ENCODE measurements around the gene CEACAM1. TPM values are rescaled to one million over a fixed set of nuclear protein-coding genes. Genes with fewer than 3 reads are reported as not detected.
"Not testable (repeated sequence)": the region's sequence is repeated elsewhere in the genome, so short reads cannot be mapped to it uniquely, and the experiment has no call there.

The CEACAM1 gene
- total RNA-seq, 1 donor, result not detected

- Histone ChIP-seq H3K9me3 (ENCODE audit: low read depth, low read length) (no peaks in the 10 kb centered on the region), H2AFZ (ENCODE audit: low read length) (no peak overlapping the region), H3K36me3 (ENCODE audit: insufficient read depth, low read length) (no peaks in the 10 kb centered on the region), H3K4me2 (ENCODE audit: insufficient read depth, low read length) (no peak overlapping the region), H3K27ac (ENCODE audit: low read depth, low read length) (no peak overlapping the region), H3K27me3 (ENCODE audit: insufficient read depth, low read length) (peaks cover 14% of the 10 kb centered on the region), H4K20me1 (ENCODE audit: insufficient read depth, low read length) (no peaks in the 10 kb centered on the region), H3K4me1 (ENCODE audit: insufficient read depth, low read length) (no peaks in the 10 kb centered on the region), H3K79me2 (ENCODE audit: insufficient read depth, low read length) (no peaks in the 10 kb centered on the region), H3K4me3 (ENCODE audit: insufficient read depth, low read length) (no peak overlapping the region)
- TF ChIP-seq, protein P1, sequence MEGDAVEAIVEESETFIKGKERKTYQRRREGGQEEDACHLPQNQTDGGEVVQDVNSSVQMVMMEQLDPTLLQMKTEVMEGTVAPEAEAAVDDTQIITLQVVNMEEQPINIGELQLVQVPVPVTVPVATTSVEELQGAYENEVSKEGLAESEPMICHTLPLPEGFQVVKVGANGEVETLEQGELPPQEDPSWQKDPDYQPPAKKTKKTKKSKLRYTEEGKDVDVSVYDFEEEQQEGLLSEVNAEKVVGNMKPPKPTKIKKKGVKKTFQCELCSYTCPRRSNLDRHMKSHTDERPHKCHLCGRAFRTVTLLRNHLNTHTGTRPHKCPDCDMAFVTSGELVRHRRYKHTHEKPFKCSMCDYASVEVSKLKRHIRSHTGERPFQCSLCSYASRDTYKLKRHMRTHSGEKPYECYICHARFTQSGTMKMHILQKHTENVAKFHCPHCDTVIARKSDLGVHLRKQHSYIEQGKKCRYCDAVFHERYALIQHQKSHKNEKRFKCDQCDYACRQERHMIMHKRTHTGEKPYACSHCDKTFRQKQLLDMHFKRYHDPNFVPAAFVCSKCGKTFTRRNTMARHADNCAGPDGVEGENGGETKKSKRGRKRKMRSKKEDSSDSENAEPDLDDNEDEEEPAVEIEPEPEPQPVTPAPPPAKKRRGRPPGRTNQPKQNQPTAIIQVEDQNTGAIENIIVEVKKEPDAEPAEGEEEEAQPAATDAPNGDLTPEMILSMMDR (IDR thresholded peaks at IDR 0.05; ENCODE audit: extremely low read depth, low read depth, low read length), result no peak
- DNase-seq (ENCODE audit: insufficient read length, low spot score, missing footprints), result no peak
Measured at GRCh38 chr19:42494321-42494720, 34.0 kb downstream of the CEACAM1 start.

GRCh38 chr19:42488783-42489521 is 39.3 kb downstream of the CEACAM1 start:
- TF ChIP-seq, protein P1 (IDR thresholded peaks at IDR 0.05; ENCODE audit: extremely low read depth, low read depth, low read length), result no peak
- DNase-seq (ENCODE audit: insufficient read length, low spot score, missing footprints), result no peak
- H3K4me1 ChIP-seq (ENCODE audit: insufficient read depth, low read length), result no peaks in the 10 kb centered on the region
- H3K36me3 ChIP-seq (ENCODE audit: insufficient read depth, low read length), result no peaks in the 10 kb centered on the region
- H3K27me3 ChIP-seq (ENCODE audit: insufficient read depth, low read length), result no peaks in the 10 kb centered on the region
- H3K9me3 ChIP-seq (ENCODE audit: low read depth, low read length), result no peaks in the 10 kb centered on the region
- H3K27ac ChIP-seq (ENCODE audit: low read depth, low read length), result no peak overlapping the region
- no peaks in the 10 kb centered on the region for H3K79me2 ChIP-seq (ENCODE audit: insufficient read depth, low read length)
- H2AFZ ChIP-seq (ENCODE audit: low read length), result no peak overlapping the region
- no peak overlapping the region for H3K4me2 ChIP-seq (ENCODE audit: insufficient read depth, low read length)
- H4K20me1 ChIP-seq (ENCODE audit: insufficient read depth, low read length), result peaks cover 2% of the 10 kb centered on the region
- H3K4me3 ChIP-seq (ENCODE audit: insufficient read depth, low read length), result no peak overlapping the region

DNA sequence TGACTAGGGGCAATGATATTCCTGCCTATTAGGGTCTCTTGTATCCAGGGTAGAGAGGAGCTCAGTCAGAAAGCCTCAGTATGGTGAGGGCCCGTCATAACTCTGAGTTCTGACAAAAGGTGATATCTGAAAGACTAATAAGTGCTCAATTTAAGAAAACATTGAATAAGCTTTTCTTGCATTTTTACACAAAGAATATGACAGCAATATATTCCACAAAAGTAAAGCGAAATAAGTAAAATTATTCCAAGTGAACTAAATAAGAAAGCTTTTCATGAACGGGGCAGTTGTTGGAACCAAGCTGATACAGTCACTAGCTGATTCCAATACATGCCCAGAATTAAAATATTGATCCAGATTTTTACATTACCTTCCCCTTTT is 40.5 kb downstream of the CEACAM1 start:
- no peak overlapping the region for H2AFZ ChIP-seq (ENCODE audit: low read length)
- no peak overlapping the region for H3K27ac ChIP-seq (ENCODE audit: low read depth, low read length)
- no peaks in the 10 kb centered on the region for H3K79me2 ChIP-seq (ENCODE audit: insufficient read depth, low read length)
- DNase-seq (ENCODE audit: insufficient read length, low spot score, missing footprints), result no peak
- TF ChIP-seq, protein P1 (IDR thresholded peaks at IDR 0.05; ENCODE audit: extremely low read depth, low read depth, low read length), result no peak
- H3K4me3 ChIP-seq (ENCODE audit: insufficient read depth, low read length), result no peak overlapping the region
- H3K27me3 ChIP-seq (ENCODE audit: insufficient read depth, low read length), result no peaks in the 10 kb centered on the region
- H3K4me1 ChIP-seq (ENCODE audit: insufficient read depth, low read length), result no peaks in the 10 kb centered on the region
- no peaks in the 10 kb centered on the region for H3K36me3 ChIP-seq (ENCODE audit: insufficient read depth, low read length)
- H3K4me2 ChIP-seq (ENCODE audit: insufficient read depth, low read length), result no peak overlapping the region
- no peaks in the 10 kb centered on the region for H3K9me3 ChIP-seq (ENCODE audit: low read depth, low read length)
- peaks cover 2% of the 10 kb centered on the region for H4K20me1 ChIP-seq (ENCODE audit: insufficient read depth, low read length)

- Histone ChIP-seq H3K27me3 (ENCODE audit: insufficient read depth, low read length) (no peaks in the 10 kb centered on the region), H3K27ac (ENCODE audit: low read depth, low read length) (no peak overlapping the region), H3K79me2 (ENCODE audit: insufficient read depth, low read length) (no peaks in the 10 kb centered on the region), H4K20me1 (ENCODE audit: insufficient read depth, low read length) (peaks cover 2% of the 10 kb centered on the region), H3K4me3 (ENCODE audit: insufficient read depth, low read length) (no peak overlapping the region), H2AFZ (ENCODE audit: low read length) (no peak overlapping the region), H3K4me2 (ENCODE audit: insufficient read depth, low read length) (no peak overlapping the region), H3K9me3 (ENCODE audit: low read depth, low read length) (no peaks in the 10 kb centered on the region), H3K4me1 (ENCODE audit: insufficient read depth, low read length) (no peaks in the 10 kb centered on the region), H3K36me3 (ENCODE audit: insufficient read depth, low read length) (no peaks in the 10 kb centered on the region)
- DNase-seq (ENCODE audit: insufficient read length, low spot score, missing footprints), result no peak
- TF ChIP-seq, protein P1 (IDR thresholded peaks at IDR 0.05; ENCODE audit: extremely low read depth, low read depth, low read length), result no peak
Measured at GRCh38 chr19:42487032-42487797, 41.1 kb downstream of the CEACAM1 start.

DNA sequence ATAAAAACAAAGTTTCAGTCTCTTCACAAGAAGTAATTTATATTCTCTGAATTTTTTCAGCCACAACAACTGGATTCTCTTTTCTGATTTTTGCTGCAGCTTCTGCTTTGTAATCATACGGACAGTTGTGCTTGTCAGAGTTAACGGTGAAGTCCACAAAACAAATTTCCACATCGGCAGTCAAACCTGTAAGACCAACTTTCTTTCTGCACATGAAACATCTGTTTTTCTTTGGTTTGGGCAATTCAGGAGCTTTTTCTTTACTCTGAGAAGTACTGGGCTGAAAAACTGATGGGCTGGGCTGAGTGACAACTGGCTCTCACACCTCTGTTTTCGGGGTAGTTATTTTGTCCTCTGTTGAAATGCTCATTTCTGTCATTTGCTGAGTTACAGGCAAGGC is 43.2 kb downstream of the CEACAM1 start:
- not testable (repeated sequence) for H3K27ac ChIP-seq (ENCODE audit: low read depth, low read length); H3K36me3 ChIP-seq (ENCODE audit: insufficient read depth, low read length); DNase-seq (ENCODE audit: insufficient read length, low spot score, missing footprints); H3K4me2 ChIP-seq (ENCODE audit: insufficient read depth, low read length); H2AFZ ChIP-seq (ENCODE audit: low read length); H3K79me2 ChIP-seq (ENCODE audit: insufficient read depth, low read length); H3K27me3 ChIP-seq (ENCODE audit: insufficient read depth, low read length); H4K20me1 ChIP-seq (ENCODE audit: insufficient read depth, low read length); H3K4me3 ChIP-seq (ENCODE audit: insufficient read depth, low read length); H3K4me1 ChIP-seq (ENCODE audit: insufficient read depth, low read length); H3K9me3 ChIP-seq (ENCODE audit: low read depth, low read length)
